Skeletal muscle tissue (tissue), 4 donors: ENCODE results near the gene BCAN. TPM values are rescaled to one million over a fixed set of nuclear protein-coding genes. Genes with fewer than 3 reads are reported as not detected.

ENCODE experiments used
- H3K27ac ChIP-seq: one replicate; pipeline ENCODE4 v1.7.0; 2013; ENCODE audit warnings: mild to moderate bottlenecking, low read depth, low read length, inconsistent platforms
- H3K27me3 ChIP-seq, 3 donors: one replicate each; pipeline ENCODE4 v1.7.0; 2013; ENCODE audit warnings: low read length in 3 of 3; ENCODE audit not compliant: control insufficient read depth in 3 of 3, insufficient read depth in 3 of 3
- H3K36me3 ChIP-seq, 3 donors: one replicate each; pipeline ENCODE4 v1.7.0; 2013; ENCODE audit warnings: low read length in 3 of 3; ENCODE audit not compliant: control insufficient read depth in 3 of 3, insufficient read depth in 3 of 3
- H3K4me1 ChIP-seq, 3 donors: one replicate each; pipeline ENCODE4 v1.7.0; 2013; ENCODE audit warnings: low read length in 3 of 3, mild to moderate bottlenecking in 3 of 3; ENCODE audit not compliant: control insufficient read depth in 3 of 3, insufficient read depth in 3 of 3
- H3K4me3 ChIP-seq, 3 donors: one replicate each; pipeline ENCODE4 v1.7.0; 2013; ENCODE audit warnings: low read length in 3 of 3
- H3K9ac ChIP-seq, 3 donors: one replicate each; pipeline ENCODE4 v1.7.0; 2013; ENCODE audit warnings: low read length in 3 of 3, mild to moderate bottlenecking in 3 of 3, moderate library complexity in 2 of 3, low read depth in 1 of 3
- H3K9me3 ChIP-seq, 3 donors: one replicate each; pipeline ENCODE4 v1.7.0; 2013; ENCODE audit warnings: low read length in 3 of 3; ENCODE audit not compliant: control insufficient read depth in 3 of 3
- total RNA-seq: library from RNA; depleted of rRNA; stranded (reverse); fragments of >200 nt; gene quantifications from one replicate; pipeline ENCODE4 v1.2.3, GENCODE V29; 2014
- donor health status: Osteomylitis.

BCAN gene
- total RNA-seq, 1 donor from 2014 or later, result under 0.01 TPM

- H3K36me3 ChIP-seq, result peaks cover 7 to 15% (median 11%) of the 10 kb centered on the region in 3 donors
- peak overlapping the region in 2 of 3 donors; percentile 70 to 72 for H3K4me3 ChIP-seq
- peak overlapping the region; percentile 84 for H3K27ac ChIP-seq
- peaks cover 55 to 78% (median 73%) of the 10 kb centered on the region in 3 donors for H3K4me1 ChIP-seq
- peak overlapping the region in 2 of 3 donors; percentile 50 to 79 for H3K9ac ChIP-seq
- peaks cover 0 to 7% (median 0%) of the 10 kb centered on the region in 3 donors for H3K27me3 ChIP-seq
- no peaks in the 10 kb centered on the region for H3K9me3 ChIP-seq
Measured at GRCh38 chr1:156673387-156674121, 31.6 kb downstream of the BCAN start.

- Histone ChIP-seq H3K4me3 (peak overlapping the region; percentile 69 to 72 (median 70)), H3K9me3 (no peaks in the 10 kb centered on the region), H3K27me3 (peaks cover 0 to 9% (median 0%) of the 10 kb centered on the region in 3 donors), H3K9ac (peak overlapping the region; percentile 63 to 82 (median 79)), H3K36me3 (peaks cover 7 to 15% (median 11%) of the 10 kb centered on the region in 3 donors), H3K4me1 (peaks cover 36 to 59% (median 54%) of the 10 kb centered on the region in 3 donors), H3K27ac (peak overlapping the region; percentile 84)
Measured at GRCh38 chr1:156675210-156676113, 33.5 kb downstream of the BCAN start.

GRCh38 chr1:156676114-156676819 is 34.4 kb downstream of the BCAN start:
- no peaks in the 10 kb centered on the region for H3K9me3 ChIP-seq
- H3K27ac ChIP-seq, result peak overlapping the region; percentile 84
- peaks cover 0 to 12% (median 0%) of the 10 kb centered on the region in 3 donors for H3K27me3 ChIP-seq
- H3K9ac ChIP-seq, result peak overlapping the region; percentile 57 to 82 (median 79)
- peaks cover 7 to 15% (median 11%) of the 10 kb centered on the region in 3 donors for H3K36me3 ChIP-seq
- peaks cover 30 to 52% (median 47%) of the 10 kb centered on the region in 3 donors for H3K4me1 ChIP-seq
- peak overlapping the region; percentile 69 to 72 (median 70) for H3K4me3 ChIP-seq

- H3K4me3 ChIP-seq, result peak within 1 kb of the TSS; percentile 69 to 72 (median 70)
- H3K9me3 ChIP-seq, result no peaks in the 10 kb centered on the region
- H3K27ac ChIP-seq, result peak within 1 kb of the TSS; percentile 84
- peak within 1 kb of the TSS; percentile 70 to 82 (median 79) for H3K9ac ChIP-seq
- peaks cover 7 to 15% (median 11%) of the 10 kb centered on the region in 3 donors for H3K36me3 ChIP-seq
- peaks cover 29 to 51% (median 45%) of the 10 kb centered on the region in 3 donors for H3K4me1 ChIP-seq
- peaks cover 0 to 12% (median 0%) of the 10 kb centered on the region in 3 donors for H3K27me3 ChIP-seq
Measured at GRCh38 chr1:156676820-156677615, 35.1 kb downstream of the BCAN start, which contains the start of gene NES. Gene NES, minus strand, starts transcription at chr1:156677407. Its CDS starts 143 bp downstream, at chr1:156677264.

- Histone ChIP-seq H3K27me3 (peaks cover 0 to 12% (median 3%) of the 10 kb centered on the region in 3 donors), H3K27ac (peak overlapping the region; percentile 84), H3K4me3 (peak overlapping the region; percentile 69 to 72 (median 70)), H3K9me3 (no peaks in the 10 kb centered on the region), H3K4me1 (peaks cover 29 to 51% (median 42%) of the 10 kb centered on the region in 3 donors), H3K9ac (peak overlapping the region in 2 of 3 donors; percentile 37 to 79), H3K36me3 (peaks cover 2 to 10% (median 9%) of the 10 kb centered on the region in 3 donors)
Measured at GRCh38 chr1:156677616-156678596, 36.0 kb downstream of the BCAN start.

- H3K27me3 ChIP-seq, result peaks cover 0 to 18% (median 10%) of the 10 kb centered on the region in 3 donors
- no peak overlapping the region for H3K9ac ChIP-seq
Measured at GRCh38 chr1:156680056-156680455, 38.1 kb downstream of the BCAN start.

GRCh38 chr1:156681196-156681960 is 39.5 kb downstream of the BCAN start:
- Histone ChIP-seq H3K27me3 (peaks cover 0 to 18% (median 10%) of the 10 kb centered on the region in 3 donors), H3K4me1 (peaks cover 9 to 16% (median 11%) of the 10 kb centered on the region in 3 donors), H3K9me3 (no peaks in the 10 kb centered on the region)

More at GRCh38 chr1:156680056-156680455, 38.1 kb downstream of the BCAN start:
- Histone ChIP-seq H3K27ac (no peak overlapping the region), H3K4me3 (no peak overlapping the region), H3K36me3 (peaks cover 0 to under 1% (median under 1%) of the 10 kb centered on the region in 3 donors), H3K9me3 (no peaks in the 10 kb centered on the region), H3K4me1 (peaks cover 12 to 29% (median 21%) of the 10 kb centered on the region in 3 donors)

More at GRCh38 chr1:156681196-156681960, 39.5 kb downstream of the BCAN start:
- Histone ChIP-seq H3K36me3 (no peaks in the 10 kb centered on the region), H3K9ac (no peak overlapping the region), H3K4me3 (no peak overlapping the region), H3K27ac (no peak overlapping the region)
